Activated T-cell treated with anti-CD3 and anti-CD28 coated beads, Interleukin-2, amount 50 U/mL, for 72 hours (primary cell): ENCODE results near the gene ZC3HAV1L. TPM values are rescaled to one million over a fixed set of nuclear protein-coding genes. Genes with fewer than 3 reads are reported as not detected.
"Not testable (repeated sequence)": the region's sequence is repeated elsewhere in the genome, so short reads cannot be mapped to it uniquely, and the experiment has no call there.

Experiments
- ATAC-seq, 2 donors: fragments of 150-1000 bp; cut with Tn5 transposase; replicated peaks in 1 of 2; 2 replicates each; pipeline ENCODE4 v1.10.0; 2021; ENCODE audit warnings: moderate library complexity in 2 of 2, mild to moderate bottlenecking in 1 of 2
- DNase-seq, 2 donors: peaks; one replicate each; pipeline ENCODE4 v3.0.0; 2021 to 2022; ENCODE audit warnings: mixed read lengths in 1 of 2
- H3K27ac Mint-ChIP-seq: one replicate; pipeline ENCODE4 v1.8.0; 2022; ENCODE audit warnings: mild to moderate bottlenecking, moderate library complexity, mixed read lengths
- H3K27me3 Mint-ChIP-seq: one replicate; pipeline ENCODE4 v1.8.0; 2022; ENCODE audit warnings: low read depth, mixed read lengths
- H3K36me3 Mint-ChIP-seq, 2 donors: one replicate each; pipeline ENCODE4 v1.8.0; 2022; ENCODE audit warnings: mixed read lengths in 2 of 2, mild to moderate bottlenecking in 1 of 2; ENCODE audit not compliant: insufficient read depth in 2 of 2
- H3K4me1 Mint-ChIP-seq: one replicate; pipeline ENCODE4 v1.8.0; 2022; ENCODE audit warnings: low read depth, mixed read lengths
- H3K4me3 Mint-ChIP-seq, 2 donors: one replicate each; pipeline ENCODE4 v1.8.0; 2022; ENCODE audit warnings: mild to moderate bottlenecking in 2 of 2, mixed read lengths in 2 of 2, moderate library complexity in 2 of 2
- H3K9me3 Mint-ChIP-seq, 2 donors: one replicate each; pipeline ENCODE4 v1.8.0; 2022; ENCODE audit warnings: mixed read lengths in 2 of 2
- total RNA-seq, 2 donors: library from RNA; stranded (reverse); gene quantifications; one replicate each; pipeline ENCODE4 v1.2.3, GENCODE V29; 2022

ZC3HAV1L gene
- total RNA-seq, 2 donors from 2014 or later: 6.3 to 9.8 TPM

DNA sequence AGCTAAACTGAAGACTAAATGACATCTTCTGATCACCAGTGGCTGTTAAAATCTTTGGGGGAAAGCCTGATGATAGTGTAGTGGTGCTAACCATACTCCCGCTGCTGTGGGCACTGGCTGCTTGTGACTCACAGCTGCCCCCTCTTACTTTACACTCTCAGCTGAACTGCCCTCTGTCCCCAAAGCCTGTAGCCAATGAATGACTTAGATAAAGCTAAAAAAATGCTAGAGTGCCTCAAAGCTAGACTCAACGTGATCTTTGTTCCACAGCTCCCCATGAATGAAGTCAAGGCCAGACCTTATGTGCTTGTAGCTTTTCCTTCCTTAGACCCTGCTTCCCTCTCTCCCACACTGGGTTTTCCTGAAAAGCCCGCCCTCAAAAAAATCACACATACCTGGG, 6.5 kb downstream of the ZC3HAV1L start:
- ATAC-seq (no peak), DNase-seq (no peak)
- Mint-ChIP-seq H3K27ac (no peak overlapping the region), H3K9me3 (no peaks in the 10 kb centered on the region), H3K4me1 (peaks cover 11% of the 10 kb centered on the region), H3K27me3 (no peaks in the 10 kb centered on the region), H3K36me3 (peaks cover 4 to 23% of the 10 kb centered on the region in 2 donors), H3K4me3 (no peak overlapping the region)

DNA sequence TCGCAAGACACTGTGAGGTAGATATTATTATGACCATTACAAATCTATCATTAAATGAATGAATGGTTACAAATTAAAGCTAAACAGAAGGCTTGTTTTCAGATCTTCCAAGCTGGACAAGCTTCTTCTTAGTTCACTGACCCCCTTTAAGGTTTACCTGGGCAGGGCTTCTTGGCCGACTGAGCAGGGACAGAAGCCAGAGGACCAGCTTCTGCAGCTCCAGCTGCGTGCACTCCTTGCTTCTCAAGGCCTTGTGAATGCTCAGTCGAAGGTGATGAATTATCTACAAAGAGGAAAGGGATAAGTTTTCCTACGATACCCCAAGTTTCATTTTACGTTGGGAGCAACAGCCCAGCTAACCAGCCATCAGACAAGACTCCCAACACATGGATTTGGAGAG, 9.3 kb downstream of the ZC3HAV1L start:
- H3K27ac Mint-ChIP-seq: no peak overlapping the region
- H3K9me3 Mint-ChIP-seq: no peaks in the 10 kb centered on the region
- DNase-seq (no peak), ATAC-seq (no peak)
- peaks cover 6 to 25% of the 10 kb centered on the region in 2 donors for H3K36me3 Mint-ChIP-seq
- H3K27me3 Mint-ChIP-seq: no peaks in the 10 kb centered on the region
- no peak overlapping the region for H3K4me3 Mint-ChIP-seq
- H3K4me1 Mint-ChIP-seq: no peaks in the 10 kb centered on the region

DNA sequence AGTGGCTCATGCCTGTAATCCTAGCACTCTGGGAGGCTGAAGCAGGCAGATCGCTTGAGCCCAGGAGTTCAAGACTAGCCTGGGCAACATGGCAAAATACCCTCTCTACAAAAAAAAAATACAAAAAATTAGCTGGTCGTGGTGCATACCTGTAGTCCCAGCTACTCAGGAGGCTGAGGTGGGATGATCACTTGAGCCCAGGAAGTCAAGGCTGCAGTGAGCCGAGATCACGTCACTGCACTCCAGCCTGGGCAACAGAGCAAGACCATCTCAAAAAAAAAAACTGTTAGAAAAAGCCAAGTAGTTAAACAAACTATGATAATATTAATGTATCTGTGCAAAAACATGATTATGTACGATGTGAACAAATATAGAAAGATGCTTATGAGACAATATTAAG, 10.0 kb downstream of the ZC3HAV1L start:
- not testable (repeated sequence) for H3K9me3 Mint-ChIP-seq, H3K27me3 Mint-ChIP-seq, ATAC-seq, DNase-seq, H3K27ac Mint-ChIP-seq, H3K4me1 Mint-ChIP-seq, H3K4me3 Mint-ChIP-seq
- H3K36me3 Mint-ChIP-seq: peaks cover 6 to 27% of the 10 kb centered on the region in 2 donors

DNA sequence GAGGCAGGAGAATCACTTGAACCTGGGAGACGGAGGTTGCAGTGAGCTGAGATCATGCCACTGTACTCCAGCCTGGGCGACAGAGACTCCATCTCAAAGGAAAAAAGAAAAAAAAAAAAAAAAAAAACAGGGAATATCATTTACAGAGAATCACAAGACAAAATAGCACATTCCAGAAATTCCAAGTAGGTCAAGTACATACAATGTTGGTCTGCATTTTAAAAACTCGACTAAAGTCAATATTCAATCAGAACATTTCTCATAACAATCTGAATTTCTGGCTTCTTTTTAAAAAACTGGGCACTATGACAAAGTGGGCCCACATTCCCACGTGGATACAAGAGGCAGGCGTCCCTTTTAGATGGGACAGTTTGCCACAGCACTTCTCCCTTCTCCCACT, 12.8 kb downstream of the ZC3HAV1L start:
- Mint-ChIP-seq H3K27ac (no peak overlapping the region), H3K36me3 (peaks cover 2 to 19% of the 10 kb centered on the region in 2 donors), H3K9me3 (no peaks in the 10 kb centered on the region), H3K4me3 (no peak overlapping the region), H3K27me3 (no peaks in the 10 kb centered on the region), H3K4me1 (no peaks in the 10 kb centered on the region)
- no peak for ATAC-seq
- no peak for DNase-seq

DNA sequence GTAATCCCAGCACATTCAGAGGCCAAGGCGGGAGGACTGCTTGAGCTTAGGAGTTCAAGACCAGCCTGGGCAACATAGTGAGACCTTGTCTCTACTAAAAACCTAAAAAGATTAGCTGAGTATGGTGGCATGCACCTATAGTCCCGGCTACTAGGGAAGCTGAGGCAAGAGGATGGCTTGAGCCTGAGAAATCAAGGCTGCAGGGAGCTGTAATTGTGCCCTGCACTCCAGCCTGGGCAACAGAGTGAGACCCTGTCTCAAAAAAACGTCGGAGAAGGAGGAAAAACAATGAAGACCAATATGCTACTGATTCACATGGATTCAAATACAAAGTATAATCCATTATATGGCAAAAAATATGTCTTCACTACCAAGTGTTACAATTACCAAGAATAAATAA, 13.6 kb downstream of the ZC3HAV1L start:
- Mint-ChIP-seq H3K27ac (no peak overlapping the region), H3K36me3 (peaks cover 2 to 19% of the 10 kb centered on the region in 2 donors), H3K27me3 (no peaks in the 10 kb centered on the region), H3K9me3 (no peaks in the 10 kb centered on the region), H3K4me1 (peaks cover 3% of the 10 kb centered on the region), H3K4me3 (no peak overlapping the region)
- DNase-seq (no peak), ATAC-seq (no peak)

DNA sequence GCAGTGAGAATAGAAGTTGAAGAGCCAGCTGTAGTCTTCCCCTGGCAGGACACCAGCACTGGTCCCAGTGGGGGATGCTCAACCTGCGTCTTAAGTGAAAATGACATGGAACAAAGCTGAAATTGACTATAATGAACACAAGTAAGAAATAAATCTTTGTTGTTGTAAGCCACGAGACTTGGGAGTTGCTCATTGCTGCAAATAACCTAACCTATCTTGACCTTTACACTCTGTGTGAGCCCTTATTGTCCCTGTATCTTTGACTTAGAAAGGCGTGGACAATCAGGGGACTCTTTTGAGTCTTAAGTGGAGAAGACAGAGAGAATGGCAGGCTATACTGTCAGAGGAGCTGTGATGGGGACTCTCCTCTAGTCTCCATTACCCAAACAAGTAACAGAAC, 16.9 kb downstream of the ZC3HAV1L start:
- Mint-ChIP-seq H3K36me3 (peaks cover 2 to 9% of the 10 kb centered on the region in 2 donors), H3K9me3 (no peaks in the 10 kb centered on the region), H3K27me3 (peaks cover 3% of the 10 kb centered on the region), H3K4me1 (peaks cover 8% of the 10 kb centered on the region), H3K27ac (no peak overlapping the region), H3K4me3 (no peak overlapping the region)
- no peak for DNase-seq
- ATAC-seq: no peak

DNA sequence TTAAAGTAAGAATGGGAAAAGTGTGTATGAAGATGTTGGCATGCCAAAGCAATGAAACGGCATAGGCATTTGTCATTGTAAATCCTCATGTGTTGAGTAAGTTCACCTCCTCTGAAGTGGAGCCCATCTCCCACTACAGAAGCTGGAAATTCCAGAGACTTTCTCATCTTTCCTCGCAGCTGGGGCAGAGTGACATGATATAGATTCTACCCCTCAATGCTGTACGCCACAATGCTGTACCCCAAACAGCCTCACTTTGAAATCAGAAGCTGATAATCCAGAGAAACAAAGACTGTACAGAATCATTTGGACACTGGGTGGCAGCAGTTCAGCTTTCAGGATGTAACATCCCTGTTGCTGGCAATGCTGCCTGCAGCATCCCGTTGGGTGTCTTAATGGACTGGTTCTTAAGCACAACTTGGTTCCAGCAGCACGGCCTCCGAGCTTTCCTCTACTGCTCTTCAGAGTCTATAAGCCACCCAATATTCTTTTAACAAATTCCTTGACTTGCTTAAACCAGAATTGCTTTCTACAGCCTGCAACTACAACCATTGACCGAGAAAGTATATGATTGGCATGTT, 18.8 kb downstream of the ZC3HAV1L start:
- Mint-ChIP-seq H3K4me3 (no peak overlapping the region), H3K36me3 (peaks cover 0 to 3% of the 10 kb centered on the region in 2 donors), H3K4me1 (peaks cover 8% of the 10 kb centered on the region), H3K27me3 (peaks cover 9% of the 10 kb centered on the region), H3K9me3 (no peaks in the 10 kb centered on the region), H3K27ac (no peak overlapping the region)
- ATAC-seq (peak; percentile 87 to 91), DNase-seq (peak; percentile 59 to 60)

DNA sequence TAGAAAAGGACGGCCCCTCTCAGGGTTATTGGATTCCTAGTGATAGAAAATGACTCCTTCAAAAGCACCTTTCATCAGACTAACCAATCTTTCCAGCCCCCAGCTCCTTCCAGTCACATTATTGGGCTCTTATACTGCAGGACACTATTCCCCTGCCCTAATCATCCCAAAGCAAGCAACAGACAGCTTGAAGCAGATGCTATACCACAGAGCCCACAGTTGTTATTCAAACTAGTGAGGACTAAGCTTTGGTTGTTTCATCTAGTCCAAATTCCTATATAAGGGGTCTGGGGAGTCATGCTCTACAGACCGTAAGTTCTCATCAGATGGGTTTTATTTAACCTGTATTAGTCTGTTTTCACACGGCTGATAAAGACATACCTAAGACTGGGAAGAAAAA, 24.5 kb downstream of the ZC3HAV1L start:
- Mint-ChIP-seq H3K36me3 (no peaks in the 10 kb centered on the region), H3K4me3 (no peak overlapping the region), H3K27ac (no peak overlapping the region), H3K27me3 (peaks cover 9% of the 10 kb centered on the region), H3K4me1 (no peaks in the 10 kb centered on the region), H3K9me3 (no peaks in the 10 kb centered on the region)
- ATAC-seq (no peak), DNase-seq (no peak)

DNA sequence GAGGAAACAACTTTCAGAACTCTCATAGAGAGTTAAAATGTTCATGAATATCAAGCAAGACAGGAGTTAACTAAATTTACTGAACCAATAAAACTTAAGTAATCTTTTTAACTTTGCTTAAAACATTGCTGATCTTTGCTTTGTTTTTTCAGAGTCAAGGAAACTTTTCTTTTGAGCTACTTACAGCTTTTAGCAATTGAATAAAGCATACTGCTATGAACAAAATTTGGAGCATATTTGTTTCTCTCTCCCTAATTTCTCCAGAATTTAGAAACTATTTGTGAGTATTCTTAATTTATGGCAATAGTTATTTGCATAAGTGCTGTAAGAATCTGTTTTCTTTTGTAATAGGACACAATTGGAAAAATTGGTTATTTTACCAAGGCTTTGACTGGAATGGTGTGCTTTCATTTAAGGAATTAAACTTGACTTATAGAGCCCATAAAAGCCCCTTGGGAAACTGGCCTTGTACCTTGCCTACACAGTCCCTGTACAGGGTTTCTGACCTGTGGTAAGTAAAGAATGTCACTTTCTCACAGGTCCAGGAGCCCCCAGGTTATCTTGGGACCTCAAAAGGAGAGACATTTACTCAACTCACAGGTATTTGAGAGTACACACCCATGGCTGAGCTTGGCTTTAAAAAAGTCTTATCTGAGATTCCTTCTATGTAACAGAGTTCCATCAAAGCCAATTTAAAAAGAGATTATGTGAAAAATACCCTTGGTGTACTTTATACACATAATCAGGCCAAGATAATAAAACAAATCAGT, 31.3 kb downstream of the ZC3HAV1L start:
- peaks cover 5% of the 10 kb centered on the region in 2 donors for H3K36me3 Mint-ChIP-seq
- H3K27ac Mint-ChIP-seq: no peak overlapping the region
- ATAC-seq (no peak), DNase-seq (no peak)
- H3K4me3 Mint-ChIP-seq: no peak overlapping the region
- no peaks in the 10 kb centered on the region for H3K4me1 Mint-ChIP-seq
- no peaks in the 10 kb centered on the region for H3K27me3 Mint-ChIP-seq
- peaks cover 7 to 10% of the 10 kb centered on the region in 2 donors for H3K9me3 Mint-ChIP-seq

DNA sequence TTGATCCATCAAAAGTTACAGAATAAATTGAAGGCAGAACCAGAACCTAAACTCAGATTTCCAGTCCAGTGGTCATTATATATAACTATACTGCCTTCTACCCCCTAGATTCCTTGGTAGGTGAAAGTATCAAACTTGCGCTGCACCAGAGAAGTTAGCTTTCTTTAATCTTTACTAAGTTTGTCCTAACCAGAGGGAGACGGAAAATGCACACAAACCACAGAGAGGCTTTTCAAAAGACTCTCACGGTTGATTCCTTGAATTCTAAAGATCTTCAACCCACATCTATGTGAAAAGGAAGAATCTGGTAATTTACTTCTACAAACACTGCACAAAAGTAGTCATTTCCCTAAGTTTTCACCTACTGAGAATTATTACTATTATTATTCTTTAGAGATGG, 36.4 kb downstream of the ZC3HAV1L start:
- Mint-ChIP-seq H3K9me3 (peaks cover 0 to 4% of the 10 kb centered on the region in 2 donors), H3K27me3 (no peaks in the 10 kb centered on the region), H3K36me3 (peaks cover 1 to 4% of the 10 kb centered on the region in 2 donors), H3K4me3 (no peak overlapping the region), H3K4me1 (no peaks in the 10 kb centered on the region), H3K27ac (no peak overlapping the region)
- no peak for ATAC-seq
- DNase-seq: no peak

DNA sequence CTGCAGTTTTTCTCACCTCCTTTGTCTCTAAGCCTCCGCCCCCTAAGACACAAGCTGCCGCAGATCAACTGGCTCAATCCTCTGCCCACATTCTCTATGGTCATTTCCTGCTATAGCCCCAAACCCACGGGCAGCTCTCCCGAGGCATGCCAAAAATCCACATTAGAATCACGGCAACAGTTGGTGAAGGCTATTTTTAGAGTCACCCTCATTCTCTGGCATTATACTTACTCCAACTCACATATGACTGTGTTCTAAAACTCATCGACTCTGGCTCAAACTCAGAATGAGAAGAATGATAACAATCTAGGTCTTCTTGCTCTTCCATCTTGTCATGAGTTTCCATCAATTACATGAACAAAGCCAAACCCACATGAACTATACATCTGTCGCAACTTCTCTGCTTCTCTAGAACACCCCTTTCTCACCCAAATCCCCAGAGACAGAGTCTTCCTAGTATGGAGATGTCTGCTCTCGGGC, 43.8 kb downstream of the ZC3HAV1L start:
- H3K36me3 Mint-ChIP-seq: peaks cover 0 to 2% of the 10 kb centered on the region in 2 donors
- no peak overlapping the region for H3K4me3 Mint-ChIP-seq
- peaks cover 8% of the 10 kb centered on the region for H3K4me1 Mint-ChIP-seq
- ATAC-seq (peak; percentile 63 to 73), DNase-seq (no peak)
- H3K9me3 Mint-ChIP-seq: peaks cover 0 to 7% of the 10 kb centered on the region in 2 donors
- no peak overlapping the region for H3K27ac Mint-ChIP-seq
- H3K27me3 Mint-ChIP-seq: peaks cover 30% of the 10 kb centered on the region

DNA sequence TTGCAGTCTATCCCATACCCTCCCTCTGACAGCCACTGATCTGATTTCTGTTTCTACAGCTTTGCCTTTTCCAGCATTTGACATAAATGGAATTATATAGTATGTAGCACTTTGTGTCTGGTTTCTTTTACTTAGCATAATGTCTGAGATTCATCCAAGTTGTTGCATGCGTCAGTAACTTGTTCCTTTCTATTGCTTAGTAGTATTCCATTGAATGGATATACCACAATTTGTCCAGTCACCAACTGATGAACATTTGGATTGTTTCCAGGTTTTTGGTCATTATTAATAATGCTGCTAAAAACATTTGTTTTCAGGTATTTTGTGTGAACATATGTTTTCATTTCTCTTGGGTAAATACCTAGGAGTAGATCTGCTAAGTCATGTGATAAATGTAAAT, 48.2 kb downstream of the ZC3HAV1L start:
- Mint-ChIP-seq H3K4me1 (peaks cover 8% of the 10 kb centered on the region), H3K4me3 (no peak overlapping the region), H3K27ac (no peak overlapping the region), H3K9me3 (peaks cover 0 to 7% of the 10 kb centered on the region in 2 donors), H3K36me3 (peaks cover 0 to 2% of the 10 kb centered on the region in 2 donors), H3K27me3 (peaks cover 35% of the 10 kb centered on the region)
- ATAC-seq (no peak), DNase-seq (no peak)

DNA sequence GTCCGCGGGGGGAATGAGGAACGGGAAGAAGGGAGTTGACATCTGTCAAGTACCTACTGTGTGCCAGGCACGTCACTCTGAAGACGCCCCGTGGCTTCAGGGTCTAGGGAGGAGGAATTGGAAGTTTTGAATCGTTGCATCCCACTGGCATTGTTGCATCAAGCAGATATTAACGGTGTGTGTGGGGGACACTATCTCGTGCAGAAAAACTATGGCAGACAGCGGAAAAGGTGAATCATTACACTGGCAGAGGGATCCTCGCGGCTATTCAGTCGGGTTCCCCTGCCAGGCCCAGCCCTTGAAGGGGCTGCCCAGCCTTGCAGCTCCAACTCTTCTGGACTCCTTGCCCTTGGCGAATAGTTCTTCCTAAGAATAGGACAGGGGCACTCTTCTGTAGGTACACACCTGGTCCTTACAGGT, 53.6 kb downstream of the ZC3HAV1L start:
- Mint-ChIP-seq H3K9me3 (no peaks in the 10 kb centered on the region), H3K4me1 (peaks cover 22% of the 10 kb centered on the region), H3K4me3 (peak overlapping the region; percentile 64 to 73), H3K36me3 (no peaks in the 10 kb centered on the region), H3K27me3 (peaks cover 52% of the 10 kb centered on the region), H3K27ac (no peak overlapping the region)
- no peak for ATAC-seq
- no peak for DNase-seq
